ENCODE data around the gene MICALL1.

- TF ChIP-seq CTCF (CRISPR knock-in tag; IDR thresholded peaks at IDR 0.05): peak; percentile 44; the same call in 1 of the 2 replicates
- no peak for TF ChIP-seq MNT (IDR thresholded peaks at IDR 0.05)
- TF ChIP-seq ZNF704 (CRISPR knock-in tag; IDR thresholded peaks at IDR 0.05; ENCODE audit: borderline replicate concordance): no peak
- TF ChIP-seq ATF3 (CRISPR knock-in tag; IDR thresholded peaks at IDR 0.05): no peak
- TF ChIP-seq, protein P1, sequence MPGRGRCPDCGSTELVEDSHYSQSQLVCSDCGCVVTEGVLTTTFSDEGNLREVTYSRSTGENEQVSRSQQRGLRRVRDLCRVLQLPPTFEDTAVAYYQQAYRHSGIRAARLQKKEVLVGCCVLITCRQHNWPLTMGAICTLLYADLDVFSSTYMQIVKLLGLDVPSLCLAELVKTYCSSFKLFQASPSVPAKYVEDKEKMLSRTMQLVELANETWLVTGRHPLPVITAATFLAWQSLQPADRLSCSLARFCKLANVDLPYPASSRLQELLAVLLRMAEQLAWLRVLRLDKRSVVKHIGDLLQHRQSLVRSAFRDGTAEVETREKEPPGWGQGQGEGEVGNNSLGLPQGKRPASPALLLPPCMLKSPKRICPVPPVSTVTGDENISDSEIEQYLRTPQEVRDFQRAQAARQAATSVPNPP (CRISPR knock-in tag; IDR thresholded peaks at IDR 0.05): no peak
- no peak for TF ChIP-seq MXI1 (IDR thresholded peaks at IDR 0.05; ENCODE audit: borderline replicate concordance, low read depth, low read length)
- no peak for TF ChIP-seq ZNF234 (CRISPR knock-in tag; conservative IDR thresholded peaks at IDR 0.05)
Observed at GRCh38 chr22:37905534-37906363, at the start of gene MICALL1.
